Metanephros (tissue), 2 donors: Measurements from ENCODE around the gene FAM107B. TPM values are rescaled to one million over a fixed set of nuclear protein-coding genes. Genes with fewer than 3 reads are reported as not detected.

Experiments used
- small RNA-seq: library from RNA; depleted of rRNA; stranded (forward); fragments of <200 nt; gene quantifications from one replicate; pipeline ENCODE3, GENCODE V24; 2014; ENCODE audit warnings: low replicate concordance
- total RNA-seq: library from RNA; depleted of rRNA; stranded (reverse); fragments of >200 nt; gene quantifications from one replicate; pipeline ENCODE4 v1.2.3, GENCODE V29; 2014

The FAM107B gene
- 53.8 TPM for total RNA-seq

DNA sequence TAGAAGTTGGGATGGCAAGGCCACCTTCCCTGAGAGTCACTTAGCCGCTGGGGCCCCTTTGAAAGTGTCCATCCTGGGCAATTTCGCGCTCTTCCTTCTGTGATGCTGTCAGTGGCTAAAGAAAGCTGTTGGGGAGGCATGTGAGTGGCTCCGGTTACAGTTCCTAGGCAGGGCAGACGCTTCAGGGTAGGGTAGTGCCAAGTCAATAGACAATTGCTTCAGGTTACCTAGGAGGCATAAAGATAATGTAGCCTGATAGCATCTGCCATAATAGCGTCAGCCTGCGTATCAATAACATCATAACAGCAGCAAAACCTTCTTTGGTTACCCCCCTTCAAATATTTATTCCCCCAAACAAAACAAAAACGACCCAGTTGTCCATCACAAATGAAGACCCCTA lies at the start of gene FAM107B:
Gene FAM107B, minus strand, starts transcription at position 101 of the 400 bp plus-strand sequence. CDS start 234 bp downstream, outside the sequence.

Small RNA genes within 50 kb of the gene (small RNA-seq; reads per million reads assigned to genes)
- not detected for gene RNA5SP302

Other genes with a start within 250 kb of the FAM107B start
- 3.1 TPM for gene CDNF, start 63.1 kb upstream of the FAM107B start, total RNA-seq
- 10.0 TPM for gene HSPA14, start 63.4 kb upstream of the FAM107B start, total RNA-seq
- gene MSANTD7, start 63.4 kb upstream of the FAM107B start, total RNA-seq: 16.6 TPM
- 9.3 TPM for gene SUV39H2, start 104.0 kb upstream of the FAM107B start, total RNA-seq
- gene DCLRE1C, start 179.2 kb upstream of the FAM107B start, total RNA-seq: 12.8 TPM
- gene MEIG1, start 184.5 kb upstream of the FAM107B start, total RNA-seq: not detected